Muscle of arm (tissue), 12 donors: ENCODE results near the gene HIRIP3. TPM values are rescaled to one million over a fixed set of nuclear protein-coding genes. Genes with fewer than 3 reads are reported as not detected.
"Not testable (repeated sequence)": the region's sequence is repeated elsewhere in the genome, so short reads cannot be mapped to it uniquely, and the experiment has no call there.

ENCODE experiments used
- DNase-seq: peaks from one replicate; pipeline ENCODE4 v3.0.0-alpha.2; 2013
- polyA plus RNA-seq, 12 donors: library from polyadenylated mRNA; unstranded; fragments of 120-200 nt; gene quantifications; one replicate each; pipeline ENCODE4 v1.2.1, GENCODE V29; 2013; ENCODE audit not compliant: insufficient read length in 12 of 12

The HIRIP3 gene
- polyA plus RNA-seq, 12 donors: 10.2 to 15.6 (median 12.0) TPM; not detected in 1

- peak; percentile 90 for DNase-seq
These were observed 33.7 kb downstream of the HIRIP3 start, which contains the start of gene TMEM219 for GRCh38 chr16:29961479-29962343. Gene TMEM219, plus strand, starts transcription at chr16:29962079. Its CDS starts 1,065 bp downstream, at chr16:29963144.

GRCh38 chr16:29961127-29961478 is 34.3 kb downstream of the HIRIP3 start:
- peak; percentile 15 for DNase-seq

GRCh38 chr16:29959821-29960220 is 35.6 kb downstream of the HIRIP3 start:
- not testable (repeated sequence) for DNase-seq

- no peak for DNase-seq
These were observed 36.1 kb downstream of the HIRIP3 start for GRCh38 chr16:29959293-29959692.

GRCh38 chr16:29958756-29959155 is 36.7 kb downstream of the HIRIP3 start:
- no peak for DNase-seq

GRCh38 chr16:29951625-29952365 is 43.6 kb downstream of the HIRIP3 start:
- DNase-seq: no peak

- DNase-seq: no peak
These were observed 44.5 kb downstream of the HIRIP3 start for GRCh38 chr16:29950806-29951461.

- DNase-seq: no peak
These were observed 47.5 kb downstream of the HIRIP3 start for GRCh38 chr16:29947897-29948296.

- DNase-seq: peak; percentile 29
These were observed 51.3 kb downstream of the HIRIP3 start for GRCh38 chr16:29943846-29944799.

Other genes with a start within 250 kb of the HIRIP3 start
- 1 to 10 TPM in 1 of 12 donors, under 1 TPM in 9, not detected in 2; 0.10 to 1.4 (median 0.25) TPM for gene C16orf54, start 249.6 kb downstream of the HIRIP3 start, polyA plus RNA-seq
- gene ZG16, start 217.4 kb downstream of the HIRIP3 start, polyA plus RNA-seq: 1 to 10 TPM in 1 of 12 donors, under 1 TPM in 1, not detected in 10; 0.05 to 4.4 TPM
- gene KIF22, start 204.9 kb downstream of the HIRIP3 start, polyA plus RNA-seq: 10 to 100 TPM in 11 of 12 donors, not detected in 1; 23.1 to 55.3 (median 33.6) TPM
- 100 to 1,000 TPM in 11 of 12 donors, not detected in 1; 185 to 364 (median 230) TPM for gene MAZ, start 189.1 kb downstream of the HIRIP3 start, polyA plus RNA-seq
- gene PRRT2, start 183.4 kb downstream of the HIRIP3 start, polyA plus RNA-seq: 10 to 100 TPM in 10 of 12 donors, 1 to 10 TPM in 1, not detected in 1; 9.3 to 42.8 (median 13.9) TPM
- 10 to 100 TPM in 11 of 12 donors, not detected in 1; 22.9 to 47.7 (median 28.2) TPM for gene PAGR1, start 179.5 kb downstream of the HIRIP3 start, polyA plus RNA-seq
- 100 to 1,000 TPM in 1 of 12 donors, 10 to 100 TPM in 10, not detected in 1; 11.5 to 112 (median 18.7) TPM for gene MVP, start 175.2 kb downstream of the HIRIP3 start, polyA plus RNA-seq
- 10 to 100 TPM in 11 of 12 donors, not detected in 1; 32.1 to 48.9 (median 40.2) TPM for gene CDIPT, start 132.4 kb downstream of the HIRIP3 start, polyA plus RNA-seq
- gene SEZ6L2, start 96.1 kb downstream of the HIRIP3 start, polyA plus RNA-seq: 1 to 10 TPM in 10 of 12 donors, under 1 TPM in 1, not detected in 1; 0.99 to 9.6 (median 1.5) TPM
- 10 to 100 TPM in 1 of 12 donors, under 1 TPM in 9, not detected in 2; 0.27 to 10.5 (median 0.32) TPM for gene ASPHD1, start 95.1 kb downstream of the HIRIP3 start, polyA plus RNA-seq
- 10 to 100 TPM in 6 of 12 donors, 1 to 10 TPM in 5, not detected in 1; 7.6 to 21.0 (median 10.7) TPM for gene KCTD13, start 69.4 kb downstream of the HIRIP3 start, polyA plus RNA-seq
- gene TMEM219, start 33.5 kb downstream of the HIRIP3 start, polyA plus RNA-seq: 10 to 100 TPM in 11 of 12 donors, not detected in 1; 54.9 to 69.3 (median 60.5) TPM
- gene TAOK2, start 21.7 kb downstream of the HIRIP3 start, polyA plus RNA-seq: 10 to 100 TPM in 11 of 12 donors, not detected in 1; 24.9 to 47.2 (median 31.2) TPM
- 10 to 100 TPM in 11 of 12 donors, not detected in 1; 24.0 to 62.2 (median 32.7) TPM for gene INO80E, start 624 bp upstream of the HIRIP3 start, polyA plus RNA-seq
- 1 to 10 TPM in 4 of 12 donors, under 1 TPM in 6, not detected in 2; 0.30 to 1.4 (median 0.94) TPM for gene DOC2A, start 15.4 kb upstream of the HIRIP3 start, polyA plus RNA-seq
- not detected for gene C16orf92, start 27.6 kb upstream of the HIRIP3 start, polyA plus RNA-seq
- 1 to 10 TPM in 5 of 12 donors, under 1 TPM in 6, not detected in 1; 0.42 to 7.5 (median 0.80) TPM for gene TLCD3B, start 35.7 kb upstream of the HIRIP3 start, polyA plus RNA-seq
- gene ALDOA, start 70.1 kb upstream of the HIRIP3 start, polyA plus RNA-seq: 1,000 to 10,000 TPM in 10 of 12 donors, 100 to 1,000 TPM in 2; 871 to 3,402 (median 1,561) TPM
- gene PPP4C, start 80.4 kb upstream of the HIRIP3 start, polyA plus RNA-seq: 10 to 100 TPM in 11 of 12 donors, not detected in 1; 43.0 to 95.7 (median 53.3) TPM
- 1 to 10 TPM in 1 of 12 donors, under 1 TPM in 9, not detected in 2; 0.38 to 3.4 (median 0.52) TPM for gene TBX6, start 96.3 kb upstream of the HIRIP3 start, polyA plus RNA-seq
- gene YPEL3, start 100.6 kb upstream of the HIRIP3 start, polyA plus RNA-seq: 10 to 100 TPM in 11 of 12 donors, not detected in 1; 21.9 to 98.3 (median 27.6) TPM
- gene GDPD3, start 117.9 kb upstream of the HIRIP3 start, polyA plus RNA-seq: 10 to 100 TPM in 1 of 12 donors, 1 to 10 TPM in 10, not detected in 1; 4.1 to 10.7 (median 5.5) TPM
- gene MAPK3, start 127.6 kb upstream of the HIRIP3 start, polyA plus RNA-seq: 100 to 1,000 TPM in 1 of 12 donors, 10 to 100 TPM in 10, not detected in 1; 36.6 to 102 (median 44.4) TPM
- 10 to 100 TPM in 8 of 12 donors, 1 to 10 TPM in 3, not detected in 1; 6.0 to 41.9 (median 11.0) TPM for gene CORO1A, start 188.0 kb upstream of the HIRIP3 start, polyA plus RNA-seq
- 10 to 100 TPM in 10 of 12 donors, not detected in 2; 13.0 to 35.0 (median 17.4) TPM for gene BOLA2B, start 198.0 kb upstream of the HIRIP3 start, polyA plus RNA-seq
- gene SLX1A, start 198.3 kb upstream of the HIRIP3 start, polyA plus RNA-seq: 10 to 100 TPM in 9 of 12 donors, 1 to 10 TPM in 2, not detected in 1; 6.8 to 21.8 (median 13.7) TPM
- gene SULT1A3, start 203.6 kb upstream of the HIRIP3 start, polyA plus RNA-seq: 1 to 10 TPM in 10 of 12 donors, not detected in 2; 1.7 to 5.9 (median 3.7) TPM